IPS-NIHi7 (cell line): ENCODE data around the gene GABRR1.
A peak's percentile ranks its signal among the peaks of the same experiment; 100 is the strongest.
"Not testable (repeated sequence)": the region's sequence is repeated elsewhere in the genome, so short reads cannot be mapped to it uniquely, and the experiment has no call there.

Experiments used
- DNase-seq: peaks from one replicate; pipeline ENCODE4 v3.0.0; 2012; ENCODE audit warnings: mixed read lengths; ENCODE audit errors: extremely low spot score

Gene GABRR1

GRCh38 chr6:89217299-89217910 is at the start of gene GABRR1:
Gene GABRR1, minus strand, starts transcription at chr6:89217358. Its CDS starts 36 bp downstream, at chr6:89217322.
- DNase-seq: no peak

GRCh38 chr6:89264296-89264695 is 47.1 kb upstream of the GABRR1 start:
- DNase-seq: no peak

GRCh38 chr6:89260832-89261231 is 43.7 kb upstream of the GABRR1 start:
- no peak for DNase-seq

- DNase-seq: no peak
Measured at GRCh38 chr6:89260310-89260709, 43.2 kb upstream of the GABRR1 start.

- DNase-seq: no peak
Measured at GRCh38 chr6:89258912-89259311, 41.8 kb upstream of the GABRR1 start.

- DNase-seq: no peak
Measured at GRCh38 chr6:89257781-89258180, 40.6 kb upstream of the GABRR1 start.

- no peak for DNase-seq
Measured at GRCh38 chr6:89257346-89257745, 40.2 kb upstream of the GABRR1 start.

GRCh38 chr6:89255417-89255816 is 38.3 kb upstream of the GABRR1 start:
- DNase-seq: no peak

GRCh38 chr6:89254569-89254968 is 37.4 kb upstream of the GABRR1 start:
- no peak for DNase-seq

GRCh38 chr6:89252907-89253306 is 35.7 kb upstream of the GABRR1 start:
- DNase-seq: no peak

GRCh38 chr6:89251976-89252375 is 34.8 kb upstream of the GABRR1 start:
- no peak for DNase-seq

GRCh38 chr6:89251170-89251569 is 34.0 kb upstream of the GABRR1 start:
- no peak for DNase-seq

GRCh38 chr6:89250239-89250638 is 33.1 kb upstream of the GABRR1 start:
- DNase-seq: no peak

- no peak for DNase-seq
Measured at GRCh38 chr6:89244241-89244985, 27.3 kb upstream of the GABRR1 start.

- no peak for DNase-seq
Measured at GRCh38 chr6:89243331-89243629, 26.1 kb upstream of the GABRR1 start.

- peak; percentile 59 for DNase-seq
Measured at GRCh38 chr6:89242574-89243330, 25.6 kb upstream of the GABRR1 start.

GRCh38 chr6:89239338-89239737 is 22.2 kb upstream of the GABRR1 start:
- peak; percentile 45 for DNase-seq

- no peak for DNase-seq
Measured at GRCh38 chr6:89237158-89237557, 20.0 kb upstream of the GABRR1 start.

- not testable (repeated sequence) for DNase-seq
Measured at GRCh38 chr6:89233605-89234004, 16.4 kb upstream of the GABRR1 start.

GRCh38 chr6:89222712-89223039 is 5.5 kb upstream of the GABRR1 start:
- DNase-seq: no peak

GRCh38 chr6:89221971-89222711 is 5.0 kb upstream of the GABRR1 start:
- DNase-seq: no peak

GRCh38 chr6:89221129-89221528 is 4.0 kb upstream of the GABRR1 start:
- DNase-seq: no peak
